CD4-positive, alpha-beta T cell (primary cell): ENCODE results near the gene NPIPB8. TPM values are rescaled to one million over a fixed set of nuclear protein-coding genes. Genes with fewer than 3 reads are reported as not detected.
"Not testable (repeated sequence)": the region's sequence is repeated elsewhere in the genome, so short reads cannot be mapped to it uniquely, and the experiment has no call there.

Experiments
- ATAC-seq: fragments of 200-7000 bp; cut with Tn5 transposase; one replicate; pipeline ENCODE4 v1.10.0; 2022; ENCODE audit warnings: mild to moderate bottlenecking; ENCODE audit not compliant: poor library complexity
- CTCF ChIA-PET: fragments of 350-600 bp; sonication (Branson Sonifier 250); formaldehyde crosslinking; loops from one replicate; lab custom pipeline; 2021; ENCODE audit warnings: antibody characterized with exemption, inconsistent platforms; lab: Charles Lee
- POLR2A ChIA-PET: fragments of 350-600 bp; sonication (Branson Sonifier 250); formaldehyde crosslinking; loops from one replicate; lab custom pipeline; 2021; ENCODE audit warnings: antibody characterized with exemption, inconsistent platforms; lab: Charles Lee
- DNase-seq, 14 experiments: peaks; one replicate each; pipeline ENCODE4 v3.0.0-alpha.2; 2013 to 2020; ENCODE audit warnings: mixed read lengths in 2 of 14
- H3K27ac ChIP-seq, 2 donors: one replicate each; pipeline versions ENCODE4 v1.5.1 to v1.7.0; 2013; ENCODE audit warnings: low read length in 2 of 2, low read depth in 1 of 2, mild to moderate bottlenecking in 1 of 2
- H3K27me3 ChIP-seq, 2 experiments: 1 replicate in 1 of 2; 2 replicates in 1 of 2; pipeline versions ENCODE4 v1.6.1 to v1.7.0; 2013; ENCODE audit warnings: low read length in 2 of 2, control low read depth in 1 of 2, mild to moderate bottlenecking in 1 of 2, moderate library complexity in 1 of 2; ENCODE audit not compliant: insufficient read depth in 2 of 2, control insufficient read depth in 1 of 2
- H3K36me3 ChIP-seq: one replicate; pipeline ENCODE4 v1.6.1; 2013; ENCODE audit warnings: low read length, control low read depth; ENCODE audit not compliant: insufficient read depth
- H3K4me1 ChIP-seq: one replicate; pipeline ENCODE4 v1.6.1; 2013; ENCODE audit warnings: low read length, control low read depth; ENCODE audit not compliant: insufficient read depth
- H3K4me3 ChIP-seq: one replicate; pipeline ENCODE4 v1.5.1; 2013; ENCODE audit warnings: mild to moderate bottlenecking, low read length, moderate library complexity
- H3K9me3 ChIP-seq, 2 experiments: 1 replicate in 1 of 2; 2 replicates in 1 of 2; pipeline versions ENCODE4 v1.6.1 to v1.7.0; 2013; ENCODE audit warnings: low read length in 2 of 2, mild to moderate bottlenecking in 2 of 2, control low read depth in 1 of 2, moderate library complexity in 1 of 2; ENCODE audit not compliant: control insufficient read depth in 1 of 2, insufficient read depth in 1 of 2
- H3K27ac Mint-ChIP-seq: one replicate; pipeline ENCODE4 v1.8.0; 2020; ENCODE audit warnings: mixed read lengths
- H3K27me3 Mint-ChIP-seq: one replicate; pipeline ENCODE4 v1.8.0; 2021; ENCODE audit warnings: mixed read lengths
- H3K36me3 Mint-ChIP-seq: one replicate; pipeline ENCODE4 v1.8.0; 2021; ENCODE audit warnings: low read depth, mixed read lengths
- H3K4me1 Mint-ChIP-seq: one replicate; pipeline ENCODE4 v1.8.0; 2021; ENCODE audit warnings: low read depth, mixed read lengths
- H3K4me3 Mint-ChIP-seq: one replicate; pipeline ENCODE4 v1.8.0; 2020; ENCODE audit warnings: mild to moderate bottlenecking, mixed read lengths
- H3K9me3 Mint-ChIP-seq: one replicate; pipeline ENCODE4 v1.8.0; 2020; ENCODE audit warnings: mixed read lengths
- intact Hi-C, 2 experiments: fragments of 100-400 bp; cut with DNase I in 1 of 2; cut with micrococcal nuclease in 1 of 2; formaldehyde crosslinking; loops; one replicate each; pipeline versions ENCODE4 v1.15.1 to v1.9.0; 2023 to 2025; cut with DNase I, micrococcal nuclease
- total RNA-seq, 174 experiments: library from RNA in 2 of 174; stranded (reverse) in 2 of 174; gene quantifications; one replicate each; pipeline ENCODE4 v1.2.3 and lab custom pipeline; 2021 to 2026
- TF ChIP-seq, protein P1 (sequence below): fragments of 200-600 bp; IDR thresholded peaks from one replicate; pipeline ENCODE4 v1.8.0; 2022; ENCODE audit warnings: antibody characterized with exemption, mild to moderate bottlenecking

Gene NPIPB8
- total RNA-seq, 2 experiments from 2014 or later: 0.58 TPM; not detected in 1

GRCh38 chr16:28623172-28623711 lies 14.6 kb upstream of the NPIPB8 start:
- ATAC-seq (peak; percentile 98), DNase-seq (peak; percentile 45 to 81 (median 60))
- H3K4me1 ChIP-seq: peaks cover 18% of the 10 kb centered on the region
- intact Hi-C loops: no loop called here
- ChIA-PET CTCF (no interaction called here), POLR2A (interaction anchor here (0.6 to 1.3 kb wide), 7 partner anchors 13 to 1238 kb away, joined by 3 to 5 read pairs (median 3); partner anchors contain the start of genes ATXN2L, SGF29, SH2B1 and SULT1A1)
- Mint-ChIP-seq H3K9me3 (no peaks in the 10 kb centered on the region), H3K27me3 (no peaks in the 10 kb centered on the region), H3K36me3 (peaks cover 17% of the 10 kb centered on the region), H3K4me3 (peak overlapping the region; percentile 83), H3K4me1 (peaks cover 22% of the 10 kb centered on the region), H3K27ac (peak overlapping the region; percentile 53)
- no peak overlapping the region for H3K27ac ChIP-seq
- peaks cover 4% of the 10 kb centered on the region for H3K36me3 ChIP-seq
- H3K9me3 ChIP-seq: no peaks in the 10 kb centered on the region
- peak overlapping the region; percentile 48 for H3K4me3 ChIP-seq
- H3K27me3 ChIP-seq: no peaks in the 10 kb centered on the region
- TF ChIP-seq, protein P1, sequence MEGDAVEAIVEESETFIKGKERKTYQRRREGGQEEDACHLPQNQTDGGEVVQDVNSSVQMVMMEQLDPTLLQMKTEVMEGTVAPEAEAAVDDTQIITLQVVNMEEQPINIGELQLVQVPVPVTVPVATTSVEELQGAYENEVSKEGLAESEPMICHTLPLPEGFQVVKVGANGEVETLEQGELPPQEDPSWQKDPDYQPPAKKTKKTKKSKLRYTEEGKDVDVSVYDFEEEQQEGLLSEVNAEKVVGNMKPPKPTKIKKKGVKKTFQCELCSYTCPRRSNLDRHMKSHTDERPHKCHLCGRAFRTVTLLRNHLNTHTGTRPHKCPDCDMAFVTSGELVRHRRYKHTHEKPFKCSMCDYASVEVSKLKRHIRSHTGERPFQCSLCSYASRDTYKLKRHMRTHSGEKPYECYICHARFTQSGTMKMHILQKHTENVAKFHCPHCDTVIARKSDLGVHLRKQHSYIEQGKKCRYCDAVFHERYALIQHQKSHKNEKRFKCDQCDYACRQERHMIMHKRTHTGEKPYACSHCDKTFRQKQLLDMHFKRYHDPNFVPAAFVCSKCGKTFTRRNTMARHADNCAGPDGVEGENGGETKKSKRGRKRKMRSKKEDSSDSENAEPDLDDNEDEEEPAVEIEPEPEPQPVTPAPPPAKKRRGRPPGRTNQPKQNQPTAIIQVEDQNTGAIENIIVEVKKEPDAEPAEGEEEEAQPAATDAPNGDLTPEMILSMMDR: no peak

GRCh38 chr16:28630905-28631304 lies 7.0 kb upstream of the NPIPB8 start:
- H3K27ac Mint-ChIP-seq, H3K27me3 Mint-ChIP-seq, ATAC-seq, H3K9me3 Mint-ChIP-seq, H3K36me3 ChIP-seq, H3K4me1 Mint-ChIP-seq, H3K4me3 ChIP-seq, H3K27ac ChIP-seq, H3K36me3 Mint-ChIP-seq, CTCF ChIA-PET, POLR2A ChIA-PET, H3K9me3 ChIP-seq, H3K27me3 ChIP-seq, DNase-seq, H3K4me3 Mint-ChIP-seq, H3K4me1 ChIP-seq: not testable (repeated sequence)
- intact Hi-C loops: loop anchor here in 1 of 2 experiments (10.0 kb wide), 1 partner anchor 56 kb away; no protein-coding TSS in a partner anchor

DNA sequence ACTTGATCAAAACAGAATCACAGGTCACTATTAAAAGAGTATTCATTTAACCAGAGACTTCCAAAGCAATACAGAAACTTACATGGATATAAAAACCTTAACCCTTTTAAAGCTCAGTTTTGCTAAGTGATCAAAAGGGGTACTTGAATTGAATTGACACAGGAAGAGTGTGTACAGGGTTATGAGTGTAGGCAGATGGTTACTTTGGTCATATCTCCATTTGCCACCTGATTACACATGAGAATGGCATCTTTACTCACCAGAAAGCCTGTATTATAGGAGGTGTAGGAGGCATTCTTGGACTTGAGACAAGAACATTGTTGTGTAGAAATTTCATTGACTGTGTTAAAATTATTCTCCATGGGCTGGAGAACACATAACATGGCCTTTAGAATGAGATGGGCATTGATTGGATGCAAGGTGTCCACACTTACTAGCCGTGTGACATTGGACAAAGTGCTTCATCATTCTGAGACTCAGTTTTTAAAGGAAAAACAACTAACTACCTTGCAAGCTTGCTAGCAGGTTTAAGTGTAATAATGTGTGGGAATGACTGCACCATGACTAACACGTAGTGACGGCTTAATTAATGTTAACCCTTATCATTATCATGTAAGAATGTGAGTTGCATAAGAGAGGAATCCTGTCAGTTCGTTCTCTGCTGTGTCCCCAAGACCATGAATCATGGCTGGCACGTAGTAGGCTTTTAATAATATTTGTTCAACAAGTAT lies 1.6 kb upstream of the NPIPB8 start:
- POLR2A ChIA-PET: not testable (repeated sequence)

GRCh38 chr16:28638359-28638758 lies 494 bp downstream of the NPIPB8 start:
- H3K27ac ChIP-seq, H3K36me3 ChIP-seq, H3K4me3 Mint-ChIP-seq, H3K4me3 ChIP-seq, H3K9me3 ChIP-seq, H3K27me3 Mint-ChIP-seq, H3K36me3 Mint-ChIP-seq, H3K4me1 Mint-ChIP-seq, DNase-seq, POLR2A ChIA-PET, CTCF ChIA-PET, H3K9me3 Mint-ChIP-seq, ATAC-seq, H3K4me1 ChIP-seq, H3K27me3 ChIP-seq, H3K27ac Mint-ChIP-seq: not testable (repeated sequence)
- intact Hi-C loops: loop anchor here in 1 of 2 experiments (10.0 kb wide), 1 partner anchor 64 kb away; no protein-coding TSS in a partner anchor

More for the DNA sequence above, 1.6 kb upstream of the NPIPB8 start:
- intact Hi-C loops: loop anchor here in 1 of 2 experiments (10.0 kb wide), 1 partner anchor 61 kb away; no protein-coding TSS in a partner anchor
- H3K27me3 Mint-ChIP-seq, H3K27ac Mint-ChIP-seq, H3K4me1 ChIP-seq, CTCF ChIA-PET, H3K36me3 ChIP-seq, DNase-seq, ATAC-seq, H3K9me3 ChIP-seq, H3K4me1 Mint-ChIP-seq, H3K36me3 Mint-ChIP-seq, H3K9me3 Mint-ChIP-seq, H3K4me3 ChIP-seq, H3K27ac ChIP-seq, H3K4me3 Mint-ChIP-seq, H3K27me3 ChIP-seq: not testable (repeated sequence)

GRCh38 chr16:28639959-28640358 lies 2.1 kb downstream of the NPIPB8 start:
- POLR2A ChIA-PET, H3K36me3 ChIP-seq, CTCF ChIA-PET, H3K9me3 ChIP-seq, H3K27me3 ChIP-seq, H3K27ac Mint-ChIP-seq, H3K27me3 Mint-ChIP-seq, H3K36me3 Mint-ChIP-seq, H3K4me1 ChIP-seq, H3K4me3 Mint-ChIP-seq, H3K4me3 ChIP-seq, DNase-seq, ATAC-seq, H3K9me3 Mint-ChIP-seq, H3K4me1 Mint-ChIP-seq, H3K27ac ChIP-seq: not testable (repeated sequence)
- intact Hi-C loops: loop anchor here in 1 of 2 experiments (10.0 kb wide), 1 partner anchor 65 kb away; no protein-coding TSS in a partner anchor

GRCh38 chr16:28666264-28666663 lies 28.4 kb downstream of the NPIPB8 start:
- H3K4me3 Mint-ChIP-seq, CTCF ChIA-PET, H3K27ac ChIP-seq, H3K27me3 ChIP-seq, H3K4me1 ChIP-seq, H3K36me3 ChIP-seq, H3K4me3 ChIP-seq, intact Hi-C loops, H3K36me3 Mint-ChIP-seq, H3K9me3 ChIP-seq, ATAC-seq, H3K9me3 Mint-ChIP-seq, POLR2A ChIA-PET, H3K27ac Mint-ChIP-seq, H3K27me3 Mint-ChIP-seq, H3K4me1 Mint-ChIP-seq: not testable (repeated sequence)
- peak in 1 of 14 experiments; percentile 2 for DNase-seq
